GM18498 (cell line): ENCODE results near the gene KLHDC9.

ENCODE experiments used
- ATAC-seq: cut with Tn5 transposase; IDR thresholded peaks from one replicate; pipeline ENCODE4 v1.9.1; 2021; ENCODE audit warnings: mild to moderate bottlenecking, moderate library complexity; ENCODE audit not compliant: unreplicated experiment

The KLHDC9 gene

GRCh38 chr1:161130266-161130665 is 32.1 kb downstream of the KLHDC9 start:
- ATAC-seq: no peak

DNA sequence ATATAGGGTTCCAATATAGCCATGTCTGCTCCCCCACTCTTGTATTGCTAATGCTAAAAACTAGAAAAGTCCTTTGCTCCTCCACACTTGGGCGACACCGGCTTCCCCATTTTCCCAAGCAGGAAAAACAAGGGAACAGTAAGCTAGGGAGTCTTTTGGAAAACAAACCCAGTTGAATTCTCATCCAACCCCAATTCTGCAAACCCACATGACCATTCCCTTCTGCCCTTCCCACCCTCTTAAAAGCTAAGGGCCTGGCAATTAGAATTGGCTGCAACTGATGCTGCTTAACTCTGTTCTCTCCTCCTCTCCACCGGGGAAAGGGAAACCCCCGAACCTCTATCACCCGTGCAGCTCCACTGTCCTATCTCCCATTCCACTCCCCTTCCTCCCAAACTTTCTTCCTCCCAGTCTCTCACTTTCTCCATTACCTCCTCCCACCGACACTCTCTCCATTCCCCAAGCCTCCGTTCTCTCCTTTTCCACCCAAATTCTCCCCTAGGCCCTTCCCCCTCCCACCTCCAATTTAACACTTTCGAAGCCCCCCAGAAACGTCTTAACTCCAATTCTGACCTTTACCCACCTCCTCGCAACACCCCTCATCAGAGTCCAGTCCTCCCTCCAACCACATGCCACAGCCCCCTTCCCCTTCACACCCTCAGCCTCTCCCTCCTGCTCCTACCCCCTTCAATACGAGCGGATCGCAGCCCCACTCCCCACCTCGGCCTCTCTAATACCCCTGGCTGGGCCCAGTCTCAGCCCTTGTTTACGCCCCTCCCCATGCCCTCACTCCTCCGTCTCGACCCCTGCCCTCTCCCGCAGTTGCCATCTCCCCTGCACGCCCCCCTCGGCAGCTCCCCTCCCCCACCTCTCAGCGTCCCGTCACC is 33.6 kb downstream of the KLHDC9 start:
- ATAC-seq: no peak

GRCh38 chr1:161132410-161133219 is 34.5 kb downstream of the KLHDC9 start, which contains the start of gene DEDD:
TSS of gene DEDD (minus strand) at chr1:161132667. CDS start at chr1:161124462, 8,205 bp downstream.
- peak; percentile 92 for ATAC-seq

DNA sequence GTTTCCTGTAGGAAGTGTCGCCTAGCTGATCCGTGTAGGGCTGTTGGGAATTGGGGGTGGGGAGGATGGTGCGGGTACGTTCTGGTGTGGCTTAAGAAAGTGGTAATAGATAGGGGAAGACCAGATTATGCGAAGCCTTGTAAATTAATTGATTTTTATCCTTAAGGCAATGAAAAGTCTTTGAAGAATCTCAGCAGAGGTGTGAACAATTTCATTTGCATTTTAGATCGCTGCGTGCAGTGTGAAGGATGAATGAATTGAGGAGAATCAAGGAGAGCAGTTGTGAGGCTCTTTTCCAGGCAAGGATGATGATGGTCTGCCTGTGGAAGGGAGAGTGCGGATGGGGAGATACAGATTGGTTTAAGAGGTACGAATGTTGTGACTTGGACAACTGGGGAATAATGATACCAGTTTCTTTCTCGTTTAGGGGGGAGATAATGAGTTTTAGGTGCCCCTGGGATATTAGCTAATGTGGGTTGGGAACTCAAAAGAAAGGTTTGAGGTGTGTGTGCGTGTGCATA is 35.1 kb downstream of the KLHDC9 start:
- ATAC-seq: no peak

- no peak for ATAC-seq
Measured at GRCh38 chr1:161137881-161138280, 39.7 kb downstream of the KLHDC9 start.

DNA sequence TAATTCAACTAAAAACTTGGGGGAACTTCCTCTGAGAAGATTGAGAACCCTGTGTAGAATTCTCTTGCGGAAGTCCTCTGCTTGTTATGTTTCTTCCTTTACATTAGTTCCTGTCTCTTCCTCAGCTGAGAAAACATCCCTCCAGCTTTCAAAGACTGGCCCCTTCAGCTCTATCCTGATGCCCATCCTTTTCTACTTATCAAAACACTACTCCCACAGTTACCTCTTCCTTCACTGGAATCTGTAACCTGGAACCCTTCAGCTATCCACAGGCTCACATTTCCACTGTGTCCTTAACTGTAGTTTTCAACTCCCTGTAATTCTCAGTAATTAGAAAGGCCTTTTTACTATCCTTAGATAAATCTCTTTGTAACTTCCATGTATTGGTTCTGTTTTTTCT is 40.3 kb downstream of the KLHDC9 start:
- ATAC-seq: no peak

DNA sequence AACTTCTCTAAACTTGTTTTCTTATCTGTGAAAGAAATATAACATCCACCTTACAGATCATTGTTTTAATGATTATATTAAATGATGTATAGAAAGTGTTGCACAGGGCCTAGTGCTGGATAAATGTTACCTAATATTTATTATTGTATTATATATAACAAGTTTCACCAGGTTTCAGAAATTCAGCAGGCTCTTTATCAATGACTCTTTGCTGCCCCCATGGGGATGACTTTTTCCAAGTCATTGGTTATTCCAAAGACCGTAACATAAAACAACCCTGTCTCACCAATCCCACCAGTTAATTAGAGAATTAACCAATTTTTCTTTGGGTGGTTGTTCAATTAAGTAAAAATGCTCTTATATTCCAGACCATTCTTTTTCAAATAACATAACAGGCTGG is 41.6 kb downstream of the KLHDC9 start:
- ATAC-seq: no peak

DNA sequence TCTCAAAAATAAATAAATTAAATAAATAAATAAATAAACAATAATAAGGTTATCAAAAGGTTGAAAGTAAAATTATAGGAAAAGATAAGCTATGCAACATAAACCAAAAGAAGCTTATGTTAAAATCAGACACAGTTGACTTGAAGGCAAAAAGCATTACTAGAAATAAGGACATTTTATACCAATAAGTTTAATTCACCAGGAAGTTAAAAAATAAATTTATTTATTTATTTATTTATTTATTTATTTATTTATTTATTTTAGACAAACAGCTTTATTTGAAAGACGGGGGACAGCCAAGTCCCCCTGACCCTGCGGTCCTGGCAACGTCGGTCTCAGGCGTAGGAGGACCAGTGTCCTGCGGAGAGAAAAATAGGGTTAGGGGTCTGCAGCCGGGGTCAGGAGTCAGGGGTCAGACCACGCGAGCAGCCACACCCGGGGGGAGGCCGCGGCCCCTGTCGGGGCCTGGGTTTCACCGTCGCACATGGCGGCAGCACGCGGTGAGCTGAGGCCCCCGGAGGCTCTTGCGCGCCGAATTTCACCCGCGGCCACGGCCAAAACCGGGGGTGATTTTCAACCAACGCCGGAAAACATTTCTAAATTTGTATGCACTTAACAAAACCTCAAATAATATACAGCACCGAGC is 42.7 kb downstream of the KLHDC9 start:
- no peak for ATAC-seq

GRCh38 chr1:161145832-161146231 is 47.7 kb downstream of the KLHDC9 start:
- ATAC-seq: no peak
